NCI-H226 (cell line): ENCODE measurements around the gene ANKHD1.
"Not testable (repeated sequence)": the region's sequence is repeated elsewhere in the genome, so short reads cannot be mapped to it uniquely, and the experiment has no call there.

Experiments used
- DNase-seq: peaks from one replicate; pipeline ENCODE4 v3.0.0-alpha.2; 2015

The ANKHD1 gene

DNA sequence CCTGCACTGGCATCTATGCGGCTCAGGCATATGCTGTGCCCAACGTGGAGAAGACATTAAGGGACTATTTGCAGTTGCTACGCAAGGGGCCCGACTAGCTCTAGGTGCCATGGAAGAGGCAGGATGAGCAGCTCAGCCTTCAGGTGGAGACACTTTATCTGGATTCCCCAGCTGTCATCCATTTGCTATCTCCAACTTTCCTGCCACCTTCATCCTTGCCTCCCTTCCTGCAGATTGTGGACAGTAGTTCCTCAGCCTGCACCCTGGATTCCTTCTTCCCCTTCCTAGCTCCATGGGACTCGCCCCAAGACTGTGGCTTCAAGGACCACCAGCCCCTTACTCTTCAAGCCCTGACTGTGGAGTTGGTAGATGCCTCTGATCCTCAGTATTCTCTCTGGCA is 165.0 kb downstream of the ANKHD1 start:
- DNase-seq, result no peak

GRCh38 chr5:140567136-140567818 is 165.6 kb downstream of the ANKHD1 start:
- DNase-seq, result no peak

DNA sequence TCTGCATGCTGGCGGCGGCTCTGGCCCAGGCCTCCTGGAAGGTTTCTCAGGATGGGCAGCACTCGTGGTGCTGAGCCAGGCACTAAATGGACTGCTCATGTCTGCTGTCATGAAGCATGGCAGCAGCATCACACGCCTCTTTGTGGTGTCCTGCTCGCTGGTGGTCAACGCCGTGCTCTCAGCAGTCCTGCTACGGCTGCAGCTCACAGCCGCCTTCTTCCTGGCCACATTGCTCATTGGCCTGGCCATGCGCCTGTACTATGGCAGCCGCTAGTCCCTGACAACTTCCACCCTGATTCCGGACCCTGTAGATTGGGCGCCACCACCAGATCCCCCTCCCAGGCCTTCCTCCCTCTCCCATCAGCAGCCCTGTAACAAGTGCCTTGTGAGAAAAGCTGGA is 166.2 kb downstream of the ANKHD1 start:
- DNase-seq, result no peak

DNA sequence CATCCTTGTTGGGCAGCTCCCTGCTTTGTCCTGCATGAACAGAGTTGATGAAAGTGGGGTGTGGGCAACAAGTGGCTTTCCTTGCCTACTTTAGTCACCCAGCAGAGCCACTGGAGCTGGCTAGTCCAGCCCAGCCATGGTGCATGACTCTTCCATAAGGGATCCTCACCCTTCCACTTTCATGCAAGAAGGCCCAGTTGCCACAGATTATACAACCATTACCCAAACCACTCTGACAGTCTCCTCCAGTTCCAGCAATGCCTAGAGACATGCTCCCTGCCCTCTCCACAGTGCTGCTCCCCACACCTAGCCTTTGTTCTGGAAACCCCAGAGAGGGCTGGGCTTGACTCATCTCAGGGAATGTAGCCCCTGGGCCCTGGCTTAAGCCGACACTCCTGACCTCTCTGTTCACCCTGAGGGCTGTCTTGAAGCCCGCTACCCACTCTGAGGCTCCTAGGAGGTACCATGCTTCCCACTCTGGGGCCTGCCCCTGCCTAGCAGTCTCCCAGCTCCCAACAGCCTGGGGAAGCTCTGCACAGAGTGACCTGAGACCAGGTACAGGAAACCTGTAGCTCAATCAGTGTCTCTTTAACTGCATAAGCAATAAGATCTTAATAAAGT is 166.9 kb downstream of the ANKHD1 start:
- no peak for DNase-seq

DNA sequence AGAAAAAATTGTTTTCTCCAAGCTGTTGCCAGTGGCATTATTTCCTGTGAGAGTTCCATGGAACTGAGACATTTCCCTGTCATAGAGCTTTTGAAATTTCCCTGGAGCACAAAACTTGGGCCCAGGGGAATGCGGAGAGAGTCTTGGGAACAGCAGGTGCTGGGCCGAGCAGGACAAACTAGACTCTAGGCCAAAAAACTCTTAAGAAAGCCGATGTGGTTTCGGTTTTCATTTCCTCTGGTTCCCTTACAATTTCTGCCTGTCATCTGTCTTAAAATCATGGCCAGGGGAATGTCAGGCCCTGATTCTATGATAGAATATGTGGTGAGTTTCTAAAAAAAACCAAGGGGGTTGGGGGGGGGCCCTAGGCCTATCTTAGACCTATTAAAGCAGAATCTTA is 167.6 kb downstream of the ANKHD1 start:
- DNase-seq, result no peak

- DNase-seq, result no peak
These were observed 168.4 kb downstream of the ANKHD1 start for GRCh38 chr5:140570058-140570457.

GRCh38 chr5:140570488-140570887 is 168.9 kb downstream of the ANKHD1 start:
- DNase-seq, result no peak

DNA sequence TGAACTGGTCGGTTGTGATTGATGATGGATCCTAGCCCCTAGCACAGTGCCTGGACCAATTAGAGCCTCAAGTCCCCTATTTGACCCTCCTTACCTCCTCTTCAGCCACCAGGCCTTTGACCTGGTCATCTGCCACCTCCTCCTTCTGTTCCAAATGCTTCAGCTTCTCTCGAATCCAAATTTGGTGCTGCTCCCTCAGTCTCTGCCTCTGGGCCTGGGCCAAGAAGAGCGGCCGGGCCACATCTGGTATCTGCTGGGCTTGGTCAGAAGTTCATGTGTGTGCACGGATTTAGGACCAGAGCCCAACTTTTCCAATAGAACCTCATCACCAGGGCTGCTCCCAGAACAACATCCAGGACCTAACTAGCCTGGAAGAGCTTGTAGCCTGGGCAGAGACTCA is 169.5 kb downstream of the ANKHD1 start:
- no peak for DNase-seq

DNA sequence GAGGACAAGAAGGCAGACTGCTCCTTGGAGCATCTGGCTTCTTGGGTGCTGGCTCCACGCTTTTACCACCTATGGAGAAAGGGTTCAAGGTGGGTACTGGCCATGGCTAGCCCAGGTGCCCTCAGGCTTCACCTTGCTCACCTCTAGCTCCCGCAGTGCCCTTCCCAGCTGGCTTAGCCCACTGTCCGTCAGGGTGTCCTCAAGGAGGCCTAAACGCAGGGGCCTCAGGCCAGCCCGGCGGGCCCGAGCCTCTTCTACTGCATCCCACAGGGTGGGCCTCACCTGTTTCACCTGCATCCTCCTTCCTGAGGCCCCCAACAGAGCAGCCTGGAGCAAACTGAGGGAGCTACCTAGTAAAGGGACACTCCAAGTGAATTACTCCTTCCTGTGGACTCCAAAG is 172.1 kb downstream of the ANKHD1 start:
- DNase-seq, result no peak

GRCh38 chr5:140574165-140574564 is 172.5 kb downstream of the ANKHD1 start:
- peak; percentile 94 for DNase-seq

DNA sequence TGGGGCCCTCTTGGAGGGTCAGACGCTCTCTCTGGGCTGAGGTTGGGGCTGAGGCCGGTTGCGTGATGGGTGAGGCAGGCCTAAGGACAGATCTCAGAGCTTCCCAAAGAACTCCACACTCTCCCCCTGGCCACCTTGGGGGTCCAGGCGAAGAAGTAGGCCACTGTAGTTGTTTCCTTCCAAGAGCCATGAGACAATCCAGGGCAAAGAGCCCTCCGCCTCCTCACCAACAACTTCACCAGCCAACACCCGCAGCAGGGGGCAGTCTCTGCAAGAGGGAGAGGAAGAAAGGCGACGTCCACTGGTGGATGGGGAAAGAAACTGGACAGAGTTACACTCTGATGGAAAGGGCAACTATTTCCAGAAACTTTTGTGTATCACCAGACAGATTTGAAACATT is 173.7 kb downstream of the ANKHD1 start:
- DNase-seq, result peak; percentile 47

- no peak for DNase-seq
These were observed 175.2 kb downstream of the ANKHD1 start for GRCh38 chr5:140576776-140577201.

DNA sequence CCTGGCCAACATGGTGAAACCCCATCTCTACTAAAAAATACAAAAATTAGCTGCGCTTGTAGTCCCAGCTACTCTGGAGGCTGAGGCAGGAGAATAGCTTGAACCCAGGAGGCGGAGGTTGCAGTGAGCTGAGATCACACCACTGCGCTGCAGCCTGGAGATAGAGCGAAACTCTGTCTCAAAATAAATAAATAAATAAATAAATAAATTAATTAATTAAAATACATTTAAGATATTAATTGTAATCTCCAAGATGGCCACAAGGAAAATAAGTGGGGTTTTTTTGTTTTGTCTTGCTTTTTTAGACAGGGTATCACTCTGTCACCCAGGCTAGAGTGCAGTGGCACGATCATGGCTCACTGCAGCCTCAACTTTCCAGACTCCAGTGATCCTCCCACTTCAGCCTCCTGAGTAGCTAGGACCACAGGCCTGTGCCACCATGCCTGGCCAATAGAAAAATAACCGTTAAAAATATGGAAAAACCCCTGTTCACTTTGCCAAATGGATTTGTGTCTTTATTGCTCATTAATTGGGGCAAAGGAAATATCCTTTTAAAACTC is 177.6 kb downstream of the ANKHD1 start:
- DNase-seq, result not testable (repeated sequence)

DNA sequence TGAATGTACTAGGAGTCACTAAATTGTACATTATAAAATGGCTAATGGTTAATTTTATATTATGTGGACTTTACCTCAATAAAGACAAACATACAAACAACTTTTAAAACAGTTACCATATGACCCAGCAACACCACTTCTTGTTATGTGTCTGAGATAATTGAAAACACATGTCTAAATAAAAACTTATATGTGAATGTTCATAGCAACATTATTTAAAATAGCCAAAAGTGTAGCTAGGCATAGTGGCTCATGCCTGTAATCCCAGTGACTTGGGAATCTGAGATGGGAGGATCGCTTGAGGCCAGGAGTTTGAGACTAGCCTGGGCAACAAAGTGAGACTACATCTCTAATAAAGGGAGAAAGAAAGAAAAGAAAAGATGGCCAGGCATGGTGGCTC is 185.9 kb downstream of the ANKHD1 start:
- no peak for DNase-seq

GRCh38 chr5:140588311-140589070 is 186.9 kb downstream of the ANKHD1 start:
- no peak for DNase-seq
